Stimulated activated CD4-positive, alpha-beta T cell treated with anti-CD3 and anti-CD28 coated beads, Interleukin-2, amount 100 ng/mL, for 4 hours (primary cell): ENCODE results near the gene CLEC4F.

Source experiments
- DNase-seq: peaks from one replicate; pipeline ENCODE4 v3.0.0-alpha.2; 2020; ENCODE audit warnings: low read depth

CLEC4F gene

GRCh38 chr2:70785137-70785911, 35.1 kb downstream of the CLEC4F start:
- peak; percentile 25 for DNase-seq

GRCh38 chr2:70784320-70784719, 36.1 kb downstream of the CLEC4F start:
- DNase-seq, result no peak

- DNase-seq, result no peak
These were observed 40.4 kb downstream of the CLEC4F start for GRCh38 chr2:70779911-70780545.

- DNase-seq, result no peak
These were observed 40.9 kb downstream of the CLEC4F start for GRCh38 chr2:70779491-70779890.

GRCh38 chr2:70778676-70779075, 41.7 kb downstream of the CLEC4F start:
- no peak for DNase-seq

- no peak for DNase-seq
These were observed 42.9 kb downstream of the CLEC4F start for GRCh38 chr2:70777450-70777849.

- DNase-seq, result no peak
These were observed 44.1 kb downstream of the CLEC4F start for GRCh38 chr2:70776266-70776665.

- no peak for DNase-seq
These were observed 45.3 kb downstream of the CLEC4F start for GRCh38 chr2:70775141-70775540.

- no peak for DNase-seq
These were observed 47.8 kb downstream of the CLEC4F start for GRCh38 chr2:70772486-70773155.

- no peak for DNase-seq
These were observed 49.0 kb downstream of the CLEC4F start for GRCh38 chr2:70771446-70771845.

GRCh38 chr2:70769450-70769849, 50.9 kb downstream of the CLEC4F start:
- no peak for DNase-seq

- DNase-seq, result no peak
These were observed 51.8 kb downstream of the CLEC4F start for GRCh38 chr2:70768590-70769085.

GRCh38 chr2:70767699-70768589, 52.5 kb downstream of the CLEC4F start, which contains the start of gene ADD2:
Gene ADD2, minus strand, starts transcription at chr2:70768200. Its CDS starts 61,792 bp downstream, at chr2:70706408.
- DNase-seq, result peak; percentile 24

GRCh38 chr2:70767079-70767698, 53.2 kb downstream of the CLEC4F start:
- DNase-seq, result no peak

GRCh38 chr2:70766357-70767078, 53.9 kb downstream of the CLEC4F start:
- no peak for DNase-seq

GRCh38 chr2:70765507-70765906, 54.9 kb downstream of the CLEC4F start:
- DNase-seq, result no peak

- DNase-seq, result no peak
These were observed 61.0 kb downstream of the CLEC4F start for GRCh38 chr2:70759446-70759845.
